ENCODE results near the gene SLC26A2. TPM values are rescaled to one million over a fixed set of nuclear protein-coding genes. Genes with fewer than 3 reads are reported as not detected.
A peak's percentile ranks its signal among the peaks of the same experiment; 100 is the strongest.

SLC26A2 gene
- total and polyA plus RNA-seq, 3 donors from 2014 or later, result 7.4 to 16.3 (median 13.5) TPM

- WGBS, 2 donors, result 91 to 92% methylated on average over 3 of the region's 3 CpGs
- Histone ChIP-seq H3K36me3 (ENCODE audit: low read depth, missing control alignments) (no peaks in the 10 kb centered on the region), H3K9me3 (no peaks in the 10 kb centered on the region), H3K4me3 (no peak overlapping the region), H3K27me3 (no peaks in the 10 kb centered on the region), H3K27ac (no peak overlapping the region), H3K4me1 (peaks cover 12% of the 10 kb centered on the region)
- TF ChIP-seq POLR2A (IDR thresholded peaks at IDR 0.05) (no peak), CTCF (IDR thresholded peaks at IDR 0.05) (no peak)
- intact Hi-C loops (cut with DNase I; ENCODE audit: low total_unique reads), result no loop called here
- DNase-seq, result no peak
Measured at GRCh38 chr5:149936700-149937091, 23.9 kb upstream of the SLC26A2 start.

- H3K27ac ChIP-seq, result no peak overlapping the region
- no peaks in the 10 kb centered on the region for H3K27me3 ChIP-seq
- no peak for TF ChIP-seq POLR2A (IDR thresholded peaks at IDR 0.05)
- no peak for TF ChIP-seq CTCF (IDR thresholded peaks at IDR 0.05)
- DNase-seq, result no peak
- no peaks in the 10 kb centered on the region for H3K36me3 ChIP-seq (ENCODE audit: low read depth, missing control alignments)
- H3K9me3 ChIP-seq, result no peaks in the 10 kb centered on the region
- peaks cover 12% of the 10 kb centered on the region for H3K4me1 ChIP-seq
- intact Hi-C loops (cut with DNase I; ENCODE audit: low total_unique reads), result no loop called here
- WGBS, 2 donors, result 74 to 100% methylated on average over 1 of the region's 1 CpG
- H3K4me3 ChIP-seq, result no peak overlapping the region
Measured at GRCh38 chr5:149937610-149938009, 22.9 kb upstream of the SLC26A2 start.

GRCh38 chr5:149938279-149938678, 22.3 kb upstream of the SLC26A2 start:
- 40 to 48% methylated on average over 2 of the region's 2 CpGs for WGBS, 2 donors
- Histone ChIP-seq H3K36me3 (ENCODE audit: low read depth, missing control alignments) (no peaks in the 10 kb centered on the region), H3K9me3 (no peaks in the 10 kb centered on the region), H3K27ac (no peak overlapping the region), H3K4me3 (no peak overlapping the region), H3K4me1 (peaks cover 15% of the 10 kb centered on the region), H3K27me3 (no peaks in the 10 kb centered on the region)
- TF ChIP-seq CTCF (IDR thresholded peaks at IDR 0.05) (no peak), POLR2A (IDR thresholded peaks at IDR 0.05) (no peak)
- intact Hi-C loops (cut with DNase I; ENCODE audit: low total_unique reads), result no loop called here
- peak; percentile 60 for DNase-seq

GRCh38 chr5:149938791-149939358, 21.7 kb upstream of the SLC26A2 start:
- no peak overlapping the region for H3K4me3 ChIP-seq
- no peak overlapping the region for H3K27ac ChIP-seq
- 80 to 89% methylated on average over 6 of the region's 6 CpGs for WGBS, 2 donors
- H3K4me1 ChIP-seq, result peaks cover 15% of the 10 kb centered on the region
- H3K27me3 ChIP-seq, result no peaks in the 10 kb centered on the region
- no peak for DNase-seq
- no peaks in the 10 kb centered on the region for H3K36me3 ChIP-seq (ENCODE audit: low read depth, missing control alignments)
- TF ChIP-seq POLR2A (IDR thresholded peaks at IDR 0.05), result no peak
- no peak for TF ChIP-seq CTCF (IDR thresholded peaks at IDR 0.05)
- H3K9me3 ChIP-seq, result no peaks in the 10 kb centered on the region
- intact Hi-C loops (cut with DNase I; ENCODE audit: low total_unique reads), result no loop called here

GRCh38 chr5:149939546-149939945, 21.0 kb upstream of the SLC26A2 start:
- 50 to 58% methylated on average over 6 of the region's 6 CpGs for WGBS, 2 donors
- peaks cover 15% of the 10 kb centered on the region for H3K4me1 ChIP-seq
- intact Hi-C loops (cut with DNase I; ENCODE audit: low total_unique reads), result no loop called here
- no peak overlapping the region for H3K4me3 ChIP-seq
- no peaks in the 10 kb centered on the region for H3K27me3 ChIP-seq
- H3K36me3 ChIP-seq (ENCODE audit: low read depth, missing control alignments), result no peaks in the 10 kb centered on the region
- no peaks in the 10 kb centered on the region for H3K9me3 ChIP-seq
- H3K27ac ChIP-seq, result no peak overlapping the region
- DNase-seq, result no peak
- TF ChIP-seq POLR2A (IDR thresholded peaks at IDR 0.05) (no peak), CTCF (IDR thresholded peaks at IDR 0.05) (no peak)
